Neuronal stem cell (in vitro differentiated cells): ENCODE data around the gene APIP.

ENCODE experiments used
- small RNA-seq: library from polyadenylated mRNA; stranded (forward); fragments of <200 nt; extraction: miRNeasy Mini kit (QIAGEN cat#:217004); gene quantifications from one replicate; pipeline ENCODE3, GENCODE V24; 2013; ENCODE audit not compliant: insufficient read depth

APIP gene

Small RNA genes within 50 kb of the gene (small RNA-seq; reads per million reads assigned to genes)
- 27.6 reads per million, percentile 86 among the genes with 10 or more reads in this experiment for gene MIR1343
